GM19372 (cell line): Measurements from ENCODE around the gene ZSWIM7.
"Not testable (repeated sequence)": the region's sequence is repeated elsewhere in the genome, so short reads cannot be mapped to it uniquely, and the experiment has no call there.

ENCODE experiments used
- ATAC-seq: cut with Tn5 transposase; IDR thresholded peaks from one replicate; pipeline ENCODE4 v1.9.1; 2021; ENCODE audit warnings: mild to moderate bottlenecking, low read depth, moderate library complexity; ENCODE audit not compliant: unreplicated experiment

Gene ZSWIM7

GRCh38 chr17:15999974-16000827 lies 697 bp upstream of the ZSWIM7 start:
- peak; percentile 34 for ATAC-seq

GRCh38 chr17:15998031-15998562 lies 1.4 kb downstream of the ZSWIM7 start:
- ATAC-seq = no peak

- no peak for ATAC-seq
Measured at GRCh38 chr17:15996322-15996721, 3.2 kb downstream of the ZSWIM7 start.

- ATAC-seq = no peak
Measured at GRCh38 chr17:15981646-15982580, 17.6 kb downstream of the ZSWIM7 start.

- ATAC-seq = peak; percentile 94
Measured at GRCh38 chr17:15981208-15981607, 18.3 kb downstream of the ZSWIM7 start.

GRCh38 chr17:15979013-15979412 lies 20.5 kb downstream of the ZSWIM7 start:
- ATAC-seq = not testable (repeated sequence)

- ATAC-seq = no peak
Measured at GRCh38 chr17:15978606-15979005, 20.9 kb downstream of the ZSWIM7 start.

GRCh38 chr17:15977894-15978293 lies 21.6 kb downstream of the ZSWIM7 start:
- no peak for ATAC-seq

GRCh38 chr17:15973834-15974233 lies 25.7 kb downstream of the ZSWIM7 start:
- no peak for ATAC-seq

GRCh38 chr17:15973016-15973415 lies 26.5 kb downstream of the ZSWIM7 start:
- ATAC-seq = no peak

- ATAC-seq = no peak
Measured at GRCh38 chr17:15972497-15972951, 27.0 kb downstream of the ZSWIM7 start.

GRCh38 chr17:15971882-15972281 lies 27.6 kb downstream of the ZSWIM7 start:
- ATAC-seq = no peak

GRCh38 chr17:15971098-15971678 lies 28.3 kb downstream of the ZSWIM7 start:
- no peak for ATAC-seq

- ATAC-seq = no peak
Measured at GRCh38 chr17:15970500-15970899, 29.0 kb downstream of the ZSWIM7 start.

- no peak for ATAC-seq
Measured at GRCh38 chr17:15969463-15969862, 30.0 kb downstream of the ZSWIM7 start.

- no peak for ATAC-seq
Measured at GRCh38 chr17:15967706-15968399, 31.7 kb downstream of the ZSWIM7 start.

GRCh38 chr17:15966879-15967248 lies 32.6 kb downstream of the ZSWIM7 start:
- ATAC-seq = no peak

- ATAC-seq = no peak
Measured at GRCh38 chr17:15966183-15966878, 33.2 kb downstream of the ZSWIM7 start.

- ATAC-seq = no peak
Measured at GRCh38 chr17:15965528-15965927, 34.0 kb downstream of the ZSWIM7 start.
